CD4-positive, alpha-beta T cell treated with Interleukin-4 for 1 hour (primary cell): Measurements from ENCODE around the gene ARHGAP35.
"Not testable (repeated sequence)": the region's sequence is repeated elsewhere in the genome, so short reads cannot be mapped to it uniquely, and the experiment has no call there.

Experiments
- DNase-seq, 2 donors: peaks; one replicate each; pipeline ENCODE4 v3.0.0-alpha.2; 2020 to 2022

ARHGAP35 gene

DNA sequence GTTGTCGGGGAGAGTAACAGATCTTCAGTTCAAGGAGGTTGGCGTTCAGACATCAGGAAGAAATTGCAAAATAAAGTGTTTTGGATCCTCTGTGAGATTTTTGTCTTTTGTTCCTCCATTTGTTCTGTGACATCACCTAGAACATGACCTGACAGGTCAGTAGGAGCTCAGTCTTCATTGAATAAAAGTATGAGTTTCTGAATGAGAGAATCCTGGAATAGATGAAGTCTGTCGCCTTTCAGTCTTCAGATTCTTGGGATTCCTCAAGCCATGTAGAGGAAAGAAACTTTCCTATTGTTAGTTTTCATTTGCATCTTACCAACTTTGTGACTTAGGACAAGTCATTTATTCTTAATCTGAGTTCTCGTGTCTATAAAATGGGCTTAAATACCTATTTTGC is 14.4 kb downstream of the ARHGAP35 start:
- no peak for DNase-seq

DNA sequence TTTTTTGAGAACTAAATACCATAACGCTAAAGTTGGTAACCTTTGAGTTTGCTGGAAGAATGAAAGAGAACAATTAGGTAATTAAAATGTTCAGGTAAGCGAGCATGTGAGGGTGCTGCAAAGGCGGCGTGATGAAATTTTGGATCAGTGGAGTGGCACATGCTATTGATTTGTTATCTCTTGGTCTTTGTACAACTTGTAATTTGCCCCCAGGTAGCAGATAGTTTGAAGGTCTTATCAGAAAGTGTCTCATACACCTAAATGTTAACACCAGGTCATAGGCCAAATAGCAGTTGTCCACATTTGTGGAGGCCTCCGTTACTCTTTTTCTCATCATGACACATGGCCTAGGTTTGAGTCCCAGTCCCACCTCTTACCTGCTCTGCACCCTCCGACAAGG is 14.9 kb downstream of the ARHGAP35 start:
- DNase-seq, result no peak

DNA sequence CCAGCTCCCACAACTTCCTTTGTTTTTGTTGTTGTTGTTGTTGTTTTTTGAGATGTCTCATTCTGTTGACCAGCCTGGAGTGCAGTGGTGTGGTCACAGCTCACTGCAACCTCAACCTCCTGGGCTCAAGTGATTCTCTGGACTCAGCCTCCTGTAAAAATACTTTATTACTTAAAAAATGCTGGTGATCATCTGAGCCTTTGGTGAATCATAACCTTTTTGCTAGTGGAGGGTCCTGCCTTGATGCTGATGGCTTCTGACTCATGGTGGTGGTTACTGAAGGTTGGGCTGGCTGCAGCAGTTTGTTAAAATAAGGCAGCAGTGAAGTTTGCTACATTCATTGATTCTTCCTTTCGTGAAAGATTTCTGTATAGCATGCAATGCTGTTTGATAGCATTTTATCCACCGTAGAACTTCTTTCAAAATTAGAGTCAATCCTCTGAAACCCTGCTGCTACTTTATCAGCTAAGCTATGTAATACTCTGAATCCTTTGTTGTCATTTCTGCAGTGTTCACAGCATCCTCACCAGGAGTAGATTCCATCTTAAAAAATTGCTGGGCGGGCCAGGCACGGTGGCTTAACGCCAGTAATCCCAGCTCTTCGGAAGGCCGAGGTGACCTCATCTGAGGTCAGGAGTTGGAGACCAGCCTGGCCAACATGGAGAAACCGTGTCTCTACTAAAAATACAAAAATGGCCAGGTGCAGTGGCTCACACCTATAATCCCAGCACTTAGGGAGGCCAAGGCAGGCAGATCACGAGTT is 18.0 kb downstream of the ARHGAP35 start:
- no peak for DNase-seq

DNA sequence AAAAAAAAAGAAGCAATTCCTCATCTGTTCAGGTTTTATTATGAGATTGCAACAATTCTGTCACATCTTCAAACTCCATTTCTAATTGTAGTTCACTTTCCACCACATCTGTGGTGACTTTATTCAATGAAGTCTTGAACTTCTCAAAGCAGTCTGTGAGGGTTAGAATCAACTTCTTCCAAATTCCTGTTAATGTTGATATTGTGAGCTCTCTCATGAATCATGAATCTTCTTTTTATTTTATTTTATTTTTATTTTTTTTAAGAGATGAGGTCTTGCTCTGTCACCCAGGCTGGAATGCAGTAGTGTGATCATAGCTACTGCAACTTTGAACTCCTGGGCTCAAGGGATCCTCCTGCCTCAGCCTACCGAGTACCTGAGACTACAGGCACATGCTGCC is 19.6 kb downstream of the ARHGAP35 start:
- DNase-seq, result no peak

DNA sequence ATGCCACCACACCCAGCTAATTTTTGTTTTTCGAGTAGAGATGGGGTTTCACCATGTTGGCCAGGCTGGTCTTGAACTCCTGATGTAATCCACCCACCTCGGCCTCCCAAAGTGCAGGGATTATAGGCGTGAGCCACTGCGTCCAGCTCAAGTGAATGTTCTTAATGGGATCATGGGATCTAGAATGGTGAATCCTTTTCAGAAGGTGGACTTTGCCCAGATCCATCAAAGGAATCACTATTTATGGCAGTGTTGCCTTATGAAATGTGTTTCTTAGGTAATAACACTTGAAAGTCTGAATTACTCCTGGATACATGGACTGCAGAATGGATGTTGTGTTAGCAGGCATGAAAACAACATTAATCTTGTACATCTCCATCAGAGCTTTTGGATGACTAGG is 20.3 kb downstream of the ARHGAP35 start:
- DNase-seq, result no peak

DNA sequence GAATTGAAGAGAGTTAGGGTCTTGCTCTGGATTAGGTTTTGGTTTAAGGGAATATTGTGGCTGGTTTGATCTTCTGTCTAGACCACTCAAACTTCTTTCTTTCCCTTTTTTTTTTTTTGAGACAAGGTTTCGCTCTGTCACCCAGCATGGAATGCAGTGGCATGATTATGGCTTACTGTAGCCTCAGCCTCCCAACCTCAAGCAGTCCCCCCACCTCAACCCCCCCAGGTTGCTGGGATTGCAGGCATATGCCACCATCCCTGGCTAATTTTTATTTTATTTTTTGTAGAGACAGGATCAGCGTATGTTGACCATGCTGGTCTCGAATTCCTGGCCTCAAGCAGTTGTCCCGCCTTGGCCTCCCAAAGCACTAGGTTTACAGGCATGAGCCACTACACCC is 21.2 kb downstream of the ARHGAP35 start:
- DNase-seq, result no peak

DNA sequence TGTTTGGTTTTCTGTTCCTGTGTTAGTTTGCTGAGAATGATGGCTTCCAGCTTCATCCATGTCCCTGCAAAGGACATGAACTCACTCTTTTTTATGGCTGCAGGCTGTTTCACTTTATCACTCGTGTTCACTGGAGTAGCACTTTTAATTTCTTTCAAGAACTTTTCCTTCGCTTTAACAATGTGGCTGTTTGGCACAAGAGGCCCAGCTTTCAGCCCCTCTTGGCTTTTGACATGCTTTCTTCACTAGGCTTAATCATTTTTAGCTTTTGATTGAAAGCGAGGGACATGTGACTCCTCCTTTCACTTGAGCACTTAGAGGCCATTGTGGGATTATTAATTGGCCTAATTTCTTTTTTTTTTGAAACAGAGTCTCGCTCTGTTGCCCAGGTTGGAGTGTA is 22.0 kb downstream of the ARHGAP35 start:
- DNase-seq, result not testable (repeated sequence)

DNA sequence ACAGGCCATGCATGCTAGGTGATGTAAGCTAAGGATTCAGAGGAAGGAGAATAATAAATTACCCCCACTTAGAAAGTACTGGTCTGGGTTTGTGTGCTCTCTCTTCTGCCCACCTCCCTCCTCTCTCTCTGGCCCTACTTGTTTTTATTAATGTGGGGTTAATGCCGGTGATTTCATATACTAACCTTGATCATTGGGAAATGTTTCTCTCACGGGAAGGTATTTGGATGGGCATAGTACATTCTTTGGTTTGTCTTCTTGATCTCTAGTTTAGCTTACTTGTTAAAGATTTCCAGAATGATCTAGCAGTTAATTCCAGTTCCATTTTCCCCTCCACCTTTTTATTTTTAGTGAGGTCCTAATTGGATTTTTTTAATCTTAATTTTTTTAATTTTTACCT is 24.6 kb downstream of the ARHGAP35 start:
- no peak for DNase-seq

DNA sequence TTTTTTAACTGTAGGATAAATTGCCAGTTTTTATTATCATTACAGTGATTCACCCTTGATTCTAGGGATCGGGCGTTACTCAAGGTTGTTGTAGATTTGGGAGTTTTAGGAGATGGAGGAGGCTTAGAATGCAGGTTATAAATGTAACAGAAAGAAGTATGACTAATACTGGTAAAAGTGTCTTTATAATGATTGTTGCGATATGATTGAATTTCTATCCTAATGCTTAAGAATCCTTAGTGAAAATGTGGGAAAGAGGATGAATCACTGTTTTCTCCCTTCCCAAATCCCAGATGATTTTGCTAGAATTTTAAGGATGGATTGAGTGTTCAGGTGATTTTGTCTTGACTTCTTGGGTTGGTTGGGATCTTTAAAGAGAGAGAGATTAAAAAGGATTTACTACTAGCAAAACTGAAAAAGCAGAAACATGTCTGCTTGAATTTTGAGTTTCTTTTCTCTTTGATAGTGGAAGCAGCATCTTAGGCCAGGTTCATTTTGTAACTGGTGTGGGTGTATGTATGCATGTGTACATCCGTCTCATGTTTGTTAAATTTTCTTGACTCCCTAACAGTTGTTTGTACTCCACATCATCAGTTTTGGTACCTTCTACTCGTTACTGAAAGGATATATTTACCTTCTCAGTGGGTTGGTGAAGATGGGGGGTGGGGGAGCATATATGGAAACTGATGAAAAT is 25.9 kb downstream of the ARHGAP35 start:
- no peak for DNase-seq

DNA sequence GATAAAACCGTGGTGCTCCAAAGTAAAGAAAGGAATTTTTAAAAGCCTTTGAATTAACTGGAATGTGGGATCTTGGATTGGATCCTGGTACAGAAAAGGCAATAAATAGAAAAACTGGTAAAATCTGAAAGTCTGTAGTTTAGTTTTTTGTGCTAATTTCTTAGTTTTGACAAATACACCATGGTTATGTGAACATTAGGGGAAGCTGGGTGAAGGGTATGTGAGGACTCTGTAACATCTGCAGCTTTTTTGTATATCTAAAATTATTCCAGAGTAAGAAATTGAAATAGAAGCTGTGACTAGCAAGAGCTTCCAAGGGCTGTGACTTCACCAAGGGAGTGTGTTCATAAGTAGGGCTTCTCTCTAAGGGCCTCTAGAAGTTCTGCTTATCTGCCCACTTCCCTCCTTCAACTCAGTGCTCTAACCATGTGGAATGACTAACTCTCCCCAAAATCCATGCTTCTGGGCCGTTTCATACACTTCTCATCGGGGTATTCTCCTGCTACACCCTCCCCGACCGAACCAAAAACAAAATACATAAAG is 26.5 kb downstream of the ARHGAP35 start:
- no peak for DNase-seq

DNA sequence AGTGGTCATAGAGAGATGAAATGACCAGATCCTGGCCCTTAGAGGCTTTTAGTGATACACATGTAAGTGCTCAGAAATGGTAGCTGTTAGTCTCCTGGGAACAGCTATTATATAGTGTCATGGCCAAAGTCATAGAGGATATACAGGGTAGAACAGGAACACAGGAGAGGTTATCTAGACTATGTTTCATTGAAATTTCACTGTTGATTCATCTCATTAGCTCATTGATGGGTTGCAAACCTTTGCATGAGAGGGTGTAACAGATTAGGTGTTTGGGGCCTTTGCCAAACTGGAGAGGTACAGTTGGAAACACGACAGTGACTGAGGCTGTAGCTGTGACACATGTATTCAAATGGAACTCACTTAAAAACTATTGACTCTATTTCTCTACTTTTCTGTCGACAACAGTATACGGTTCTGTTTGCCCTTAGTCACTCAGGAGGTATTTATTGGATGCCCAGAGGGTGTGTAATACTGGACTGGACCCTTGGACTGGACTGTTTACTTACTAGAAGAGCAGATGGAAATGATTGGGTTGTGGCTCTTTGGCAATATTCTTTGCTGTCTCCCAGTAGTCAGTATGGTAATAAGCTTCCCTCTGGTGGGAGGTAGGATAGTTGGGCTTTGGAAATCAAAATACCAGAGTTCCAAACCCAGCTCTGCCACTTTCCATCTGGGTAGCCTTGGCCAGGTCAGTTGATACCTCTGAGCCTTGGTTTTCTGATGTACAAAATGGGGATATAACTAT is 29.8 kb downstream of the ARHGAP35 start:
- DNase-seq, result no peak

DNA sequence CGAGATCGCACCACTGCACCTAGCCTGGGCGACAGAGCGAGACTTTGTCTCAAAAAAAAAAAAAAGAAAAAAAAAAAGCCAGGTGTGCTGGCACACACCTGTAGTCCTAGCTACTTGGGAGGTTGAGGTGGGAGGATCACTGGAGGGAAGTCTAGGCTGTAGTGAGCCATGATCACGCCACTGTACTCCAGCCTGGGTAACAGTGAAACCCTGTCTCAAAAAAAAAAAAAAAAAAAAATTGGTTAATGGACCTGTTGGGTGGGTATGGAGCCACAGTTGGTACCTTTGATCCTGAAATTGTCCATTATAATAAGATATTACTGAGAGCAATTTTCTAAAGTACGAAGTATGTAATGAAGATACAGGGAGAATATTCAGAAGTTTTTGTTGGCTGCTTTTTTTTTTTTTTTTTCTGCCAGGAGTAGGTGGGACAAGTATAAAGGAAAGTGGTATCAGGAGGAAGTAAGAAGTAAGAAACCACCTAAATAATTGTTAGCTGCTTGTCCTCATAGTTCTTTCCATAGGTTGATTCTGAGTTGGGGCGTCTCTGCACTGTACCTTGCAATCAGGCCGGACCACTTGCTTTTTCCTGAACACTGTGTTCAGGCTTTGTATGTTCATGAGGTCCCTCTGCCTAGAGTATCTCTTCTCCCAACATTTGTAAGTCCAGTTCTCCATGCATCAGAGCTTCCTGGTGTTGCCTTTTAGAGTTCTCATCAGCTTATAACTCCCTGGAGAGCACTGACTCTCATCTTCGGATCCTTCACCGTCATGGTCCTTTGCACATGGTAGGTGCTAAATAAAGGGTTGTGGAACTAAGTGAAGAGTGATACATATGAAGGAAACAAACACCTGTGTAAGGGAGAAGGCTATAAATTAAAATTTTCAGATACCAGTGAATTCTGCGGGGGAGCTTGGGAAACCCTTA is 31.7 kb downstream of the ARHGAP35 start:
- DNase-seq, result no peak

DNA sequence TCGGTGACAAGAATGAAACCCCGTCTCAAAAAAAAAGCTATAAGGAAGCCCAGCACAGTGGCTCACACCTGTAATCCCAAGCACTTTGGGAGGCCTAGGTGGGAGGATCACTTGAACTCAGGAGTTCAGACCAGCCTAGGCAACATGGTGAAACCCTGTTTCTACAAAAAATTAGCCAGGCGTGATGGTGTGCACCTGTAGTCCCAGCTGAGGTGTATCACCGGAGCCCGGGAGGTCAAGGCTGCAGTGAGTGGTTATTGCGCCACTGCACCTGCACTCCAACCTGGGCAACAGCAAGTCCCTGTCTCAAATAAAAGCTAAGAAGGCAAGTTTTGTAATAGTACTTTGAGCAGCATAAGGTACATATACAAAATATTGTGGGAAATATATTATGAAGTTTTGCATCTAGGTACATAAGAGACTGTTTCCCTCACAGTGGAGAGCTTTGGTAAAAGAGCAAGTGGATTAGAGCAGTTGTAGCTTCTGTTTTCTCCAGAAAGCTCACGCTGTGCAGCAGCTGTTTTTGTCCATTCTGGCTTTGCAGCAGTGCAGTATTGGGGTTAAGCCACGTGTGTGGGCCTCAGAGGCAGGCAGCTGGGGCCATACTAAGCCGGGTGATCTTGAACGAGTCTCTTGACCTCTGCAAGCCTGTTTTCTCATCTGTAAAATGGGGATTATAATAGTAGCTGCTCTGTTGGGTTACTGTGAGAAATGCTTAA is 35.4 kb downstream of the ARHGAP35 start:
- DNase-seq, result no peak

DNA sequence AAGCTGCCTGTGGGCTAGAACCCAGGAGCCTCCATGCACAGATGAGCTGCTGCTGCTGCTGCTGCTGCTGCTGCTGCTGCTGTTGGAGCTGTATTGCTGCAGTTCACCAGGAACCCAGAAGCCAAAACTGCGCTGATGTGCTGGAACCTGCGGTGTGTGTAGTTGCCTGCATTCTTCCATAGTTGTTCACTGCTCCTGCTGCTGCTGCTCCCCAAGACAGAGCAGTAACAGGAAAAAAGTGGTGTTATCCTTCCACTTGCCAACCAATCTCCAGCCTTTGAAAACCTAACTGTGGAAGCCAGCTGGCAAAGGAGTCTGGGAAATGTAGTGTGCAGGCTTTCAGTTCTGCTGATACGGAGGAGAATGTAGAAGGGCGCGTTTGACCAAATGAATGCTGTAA is 37.9 kb downstream of the ARHGAP35 start:
- no peak for DNase-seq

DNA sequence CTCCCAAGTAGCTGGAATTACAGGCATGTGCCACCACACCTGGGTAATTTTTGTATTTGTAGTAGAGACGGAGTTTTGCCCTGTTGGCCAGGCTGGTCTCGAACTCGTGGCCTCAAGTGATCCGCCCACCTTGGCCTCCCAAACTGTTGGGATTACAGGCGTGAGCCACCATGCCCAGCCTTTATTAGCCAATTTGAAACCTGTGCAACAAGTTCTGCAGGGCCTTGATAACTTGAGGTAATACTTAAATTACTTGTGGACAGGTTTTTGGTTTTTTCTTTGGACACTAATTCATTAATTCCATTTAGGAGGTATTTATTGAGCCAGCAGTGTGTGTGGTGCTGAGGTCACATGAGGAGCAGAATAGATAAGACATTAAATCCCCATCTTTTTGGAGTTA is 39.5 kb downstream of the ARHGAP35 start:
- DNase-seq, result no peak

DNA sequence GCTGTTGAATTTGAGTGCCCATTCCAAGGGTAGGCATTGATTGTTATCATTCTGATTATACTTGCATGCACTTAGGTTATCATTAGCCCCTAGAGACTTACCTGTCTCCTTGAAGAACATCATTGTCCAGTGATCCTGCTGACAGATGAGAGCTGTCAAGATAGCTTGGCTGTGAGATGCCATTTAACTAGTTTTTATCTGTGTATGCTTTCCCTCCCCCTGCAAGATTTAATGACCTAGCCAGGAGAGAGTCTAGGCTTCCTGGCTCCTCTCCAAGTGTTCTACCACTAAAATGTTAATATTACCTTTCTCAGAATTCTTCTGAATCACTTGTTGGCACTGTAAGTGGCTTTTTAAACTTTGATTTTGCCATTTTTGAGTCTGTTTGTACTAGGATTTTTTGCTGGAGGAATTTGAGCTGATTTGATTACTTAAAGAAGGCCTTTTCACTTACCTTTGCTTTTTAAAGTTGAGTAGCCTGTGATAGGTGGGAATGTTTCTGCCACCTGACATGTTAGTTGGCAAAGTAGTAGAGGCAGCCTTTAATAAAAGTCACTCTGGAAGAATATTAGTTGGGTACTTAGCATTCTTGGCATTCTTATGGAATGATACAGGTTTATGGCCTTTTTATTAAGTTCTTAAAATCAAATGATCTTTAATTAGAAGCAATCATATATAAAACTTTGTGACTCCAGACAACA is 41.1 kb downstream of the ARHGAP35 start:
- DNase-seq, result no peak

DNA sequence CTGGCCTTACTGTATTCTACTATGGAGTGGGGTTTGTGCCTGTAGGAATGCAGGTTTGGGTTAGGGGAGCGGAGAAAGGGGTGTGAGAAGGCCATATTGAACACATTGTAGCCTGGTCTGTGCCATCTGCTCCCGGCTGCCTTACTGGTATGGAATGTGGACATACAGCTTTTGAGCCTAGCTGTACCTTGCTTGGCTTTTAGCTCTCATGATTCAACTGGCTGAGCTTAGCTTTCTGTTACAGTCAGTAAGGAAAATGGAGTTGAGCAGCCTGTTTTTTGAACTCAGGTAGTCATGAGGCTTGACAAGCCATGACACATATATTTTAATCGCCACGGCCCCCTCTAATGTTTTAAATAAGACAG is 41.6 kb downstream of the ARHGAP35 start:
- no peak for DNase-seq

DNA sequence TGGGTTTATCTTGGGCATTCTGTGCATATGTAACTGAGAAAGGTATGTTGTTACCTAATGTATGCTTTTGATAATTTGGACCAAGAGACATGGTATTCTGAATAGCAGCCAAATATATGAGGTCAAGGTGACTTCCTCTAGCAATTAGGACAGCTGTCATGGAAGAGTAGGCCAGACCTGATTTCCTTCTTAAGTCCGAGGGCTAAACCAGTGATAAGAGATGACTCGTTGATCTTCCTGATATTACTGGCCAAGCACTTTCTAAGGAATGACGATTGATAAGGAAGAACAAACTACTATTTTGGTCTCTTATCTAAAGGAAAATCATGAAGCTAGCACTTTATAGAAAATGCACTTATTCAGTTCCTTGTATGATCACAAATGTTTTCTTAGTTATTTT is 42.7 kb downstream of the ARHGAP35 start:
- no peak for DNase-seq

DNA sequence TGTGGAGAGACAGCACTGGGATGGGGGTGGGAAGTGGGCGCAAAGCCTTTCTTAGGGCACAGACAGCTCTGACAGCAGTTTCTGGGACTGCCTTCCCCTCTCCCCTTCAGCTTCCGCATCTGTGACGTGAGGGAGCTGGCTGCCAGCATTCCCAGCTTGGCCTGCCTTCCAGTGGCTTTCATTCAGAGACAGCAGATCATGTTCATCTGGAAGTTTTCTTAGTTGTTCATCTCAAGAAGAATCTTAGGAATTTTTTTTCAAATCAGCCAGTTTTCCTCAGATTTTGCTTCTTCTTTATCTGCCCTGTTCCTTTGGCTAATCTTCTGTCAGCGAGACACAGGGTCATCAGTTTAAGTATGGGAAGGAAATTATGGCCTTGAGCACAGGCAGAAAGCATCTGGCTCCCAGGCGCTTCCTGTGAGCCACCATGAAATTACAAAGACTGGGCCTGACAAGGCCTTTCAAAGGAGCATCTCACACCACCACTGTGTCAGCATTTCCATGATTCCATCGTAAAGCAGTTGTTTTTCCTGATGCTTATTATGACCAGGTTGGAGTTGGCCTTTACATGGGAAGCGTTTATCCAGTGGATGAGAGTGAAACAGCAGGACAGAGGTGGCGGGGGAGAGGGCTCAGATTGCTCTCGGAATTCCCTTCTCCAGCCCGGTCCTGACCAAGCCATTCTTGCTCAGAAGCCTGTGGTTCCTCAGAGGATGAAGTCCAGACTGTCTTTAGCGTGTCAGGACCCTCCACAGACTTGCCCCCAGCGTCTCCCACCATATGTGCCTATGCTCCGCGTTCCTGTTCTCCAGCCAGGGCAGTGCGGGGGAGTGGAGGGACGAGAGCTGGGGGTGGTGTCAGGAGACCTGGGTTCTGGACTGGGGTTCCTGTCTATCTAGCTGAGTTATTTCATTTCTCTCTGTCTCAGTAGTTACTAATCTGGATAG is 43.6 kb downstream of the ARHGAP35 start:
- DNase-seq, result no peak

DNA sequence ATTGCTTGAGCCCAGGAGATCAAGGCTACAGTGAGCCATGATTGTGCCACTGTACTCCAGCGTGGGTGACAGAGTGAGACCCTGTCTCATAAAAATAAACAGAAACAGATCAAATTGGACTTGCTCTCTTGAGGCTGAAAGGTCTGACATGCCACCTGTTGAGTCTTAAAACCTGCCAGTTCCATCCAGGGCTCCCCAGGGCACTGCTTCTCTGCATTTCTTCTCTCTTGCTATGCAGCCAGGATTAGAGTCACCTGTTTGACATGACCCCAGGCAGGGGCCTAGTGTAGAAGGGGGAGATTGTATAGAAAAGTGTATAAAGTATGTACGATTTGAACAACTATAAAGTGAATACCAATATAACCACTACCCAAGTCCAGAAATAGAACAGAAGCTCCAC is 45.4 kb downstream of the ARHGAP35 start:
- DNase-seq, result no peak
